ENCODE results near the gene CMIP.
A peak's percentile ranks its signal among the peaks of the same experiment; 100 is the strongest.

Gene CMIP

GRCh38 chr16:81526935-81527334 is 82.3 kb downstream of the CMIP start:
- H2AK5ac ChIP-seq (ENCODE audit: low read length, severe bottlenecking): no peak overlapping the region
- H3K9ac ChIP-seq (ENCODE audit: low read length): peak overlapping the region; percentile 76
- WGBS: 90% methylated on average over 8 of the region's 9 CpGs
- peak overlapping the region in 1 of 2 experiments; percentile 31 for H3K4me3 ChIP-seq (ENCODE audit: insufficient read depth in 1 of 2, low read depth in 1 of 2, low read length in 2 of 2)
- H4K8ac ChIP-seq (ENCODE audit: low read length): no peak overlapping the region
- H2BK15ac ChIP-seq (ENCODE audit: low read depth, poor library complexity, severe bottlenecking): no peak overlapping the region
- H3K27ac ChIP-seq (ENCODE audit: low read length, poor library complexity, severe bottlenecking): no peak overlapping the region
- no peak overlapping the region for H2BK120ac ChIP-seq (ENCODE audit: low read depth, low read length)
- H3K14ac ChIP-seq (ENCODE audit: low read length in 2 of 2): peak overlapping the region in 1 of 2 experiments; percentile 2
- peak overlapping the region in 1 of 2 experiments; percentile 56 for H3K18ac ChIP-seq (ENCODE audit: low read depth in 1 of 2, low read length in 2 of 2)
- no peaks in the 10 kb centered on the region for H3K27me3 ChIP-seq (ENCODE audit: control insufficient read depth in 1 of 2, insufficient read depth in 1 of 2, low read length in 2 of 2)
- H2AFZ ChIP-seq (ENCODE audit: low read depth, low read length): no peak overlapping the region
- H3K4me2 ChIP-seq (ENCODE audit: low read length, poor library complexity, severe bottlenecking): no peak overlapping the region
- H3K79me1 ChIP-seq (replicated peaks; ENCODE audit: low read length, poor library complexity, severe bottlenecking): peaks cover 49% of the 10 kb centered on the region
- H2BK5ac ChIP-seq (ENCODE audit: low read depth, low read length, poor library complexity, severe bottlenecking): no peak overlapping the region
- DNase-seq: no peak
- no peaks in the 10 kb centered on the region for H3K9me3 ChIP-seq (ENCODE audit: control insufficient read depth, low read length)
- H3K36me3 ChIP-seq (ENCODE audit: control insufficient read depth in 1 of 2, insufficient read depth in 2 of 2, low read depth in 1 of 2, low read length in 2 of 2): peaks cover 0 to 7% of the 10 kb centered on the region in 2 experiments
- peaks cover 12% of the 10 kb centered on the region for H3K4me1 ChIP-seq (ENCODE audit: control insufficient read depth, insufficient read depth, low read depth, low read length)
- H4K91ac ChIP-seq (ENCODE audit: low read length): no peak overlapping the region
- no peak overlapping the region for H3K4ac ChIP-seq (ENCODE audit: low read depth in 1 of 2, low read length in 2 of 2)
- no peak overlapping the region for H3K23ac ChIP-seq (ENCODE audit: low read length in 2 of 2)
- H2BK12ac ChIP-seq (ENCODE audit: low read length in 2 of 2): no peak overlapping the region

- Histone ChIP-seq H2AK5ac (ENCODE audit: low read length, severe bottlenecking) (no peak overlapping the region), H3K9me3 (ENCODE audit: control insufficient read depth, low read length) (no peaks in the 10 kb centered on the region), H3K27me3 (ENCODE audit: control insufficient read depth in 1 of 2, insufficient read depth in 1 of 2, low read length in 2 of 2) (no peaks in the 10 kb centered on the region), H4K91ac (ENCODE audit: low read length) (no peak overlapping the region), H4K8ac (ENCODE audit: low read length) (no peak overlapping the region), H2BK120ac (ENCODE audit: low read depth, low read length) (no peak overlapping the region), H2BK12ac (ENCODE audit: low read length in 2 of 2) (no peak overlapping the region), H3K79me1 (replicated peaks; ENCODE audit: low read length, poor library complexity, severe bottlenecking) (peaks cover 45% of the 10 kb centered on the region), H3K27ac (ENCODE audit: low read length, poor library complexity, severe bottlenecking) (no peak overlapping the region), H3K14ac (ENCODE audit: low read length in 2 of 2) (no peak overlapping the region), H3K9ac (ENCODE audit: low read length) (peak overlapping the region; percentile 76), H2BK15ac (ENCODE audit: low read depth, poor library complexity, severe bottlenecking) (no peak overlapping the region), H3K4me1 (ENCODE audit: control insufficient read depth, insufficient read depth, low read depth, low read length) (peaks cover 18% of the 10 kb centered on the region), H2BK5ac (ENCODE audit: low read depth, low read length, poor library complexity, severe bottlenecking) (no peak overlapping the region), H3K23ac (ENCODE audit: low read length in 2 of 2) (no peak overlapping the region), H3K4ac (ENCODE audit: low read depth in 1 of 2, low read length in 2 of 2) (no peak overlapping the region), H2AFZ (ENCODE audit: low read depth, low read length) (no peak overlapping the region), H3K4me2 (ENCODE audit: low read length, poor library complexity, severe bottlenecking) (no peak overlapping the region), H3K4me3 (ENCODE audit: insufficient read depth in 1 of 2, low read depth in 1 of 2, low read length in 2 of 2) (no peak overlapping the region), H3K18ac (ENCODE audit: low read depth in 1 of 2, low read length in 2 of 2) (no peak overlapping the region), H3K36me3 (ENCODE audit: control insufficient read depth in 1 of 2, insufficient read depth in 2 of 2, low read depth in 1 of 2, low read length in 2 of 2) (peaks cover 0 to 7% of the 10 kb centered on the region in 2 experiments)
- 94% methylated on average over 5 of the region's 7 CpGs for WGBS
- DNase-seq: no peak
Observed at GRCh38 chr16:81527477-81528178, 83.0 kb downstream of the CMIP start.

GRCh38 chr16:81528256-81528655 is 83.6 kb downstream of the CMIP start:
- peaks cover 0 to 5% of the 10 kb centered on the region in 2 experiments for H3K36me3 ChIP-seq (ENCODE audit: control insufficient read depth in 1 of 2, insufficient read depth in 2 of 2, low read depth in 1 of 2, low read length in 2 of 2)
- DNase-seq: no peak
- no peaks in the 10 kb centered on the region for H3K9me3 ChIP-seq (ENCODE audit: control insufficient read depth, low read length)
- H3K4ac ChIP-seq (ENCODE audit: low read depth in 1 of 2, low read length in 2 of 2): no peak overlapping the region
- peaks cover 43% of the 10 kb centered on the region for H3K79me1 ChIP-seq (replicated peaks; ENCODE audit: low read length, poor library complexity, severe bottlenecking)
- H2AFZ ChIP-seq (ENCODE audit: low read depth, low read length): no peak overlapping the region
- H3K4me1 ChIP-seq (ENCODE audit: control insufficient read depth, insufficient read depth, low read depth, low read length): peaks cover 21% of the 10 kb centered on the region
- H3K14ac ChIP-seq (ENCODE audit: low read length in 2 of 2): no peak overlapping the region
- no peak overlapping the region for H4K8ac ChIP-seq (ENCODE audit: low read length)
- no peak overlapping the region for H2AK5ac ChIP-seq (ENCODE audit: low read length, severe bottlenecking)
- H3K27ac ChIP-seq (ENCODE audit: low read length, poor library complexity, severe bottlenecking): no peak overlapping the region
- no peak overlapping the region for H4K91ac ChIP-seq (ENCODE audit: low read length)
- no peak overlapping the region for H2BK15ac ChIP-seq (ENCODE audit: low read depth, poor library complexity, severe bottlenecking)
- H3K27me3 ChIP-seq (ENCODE audit: control insufficient read depth in 1 of 2, insufficient read depth in 1 of 2, low read length in 2 of 2): no peaks in the 10 kb centered on the region
- H3K9ac ChIP-seq (ENCODE audit: low read length): no peak overlapping the region
- no peak overlapping the region for H3K18ac ChIP-seq (ENCODE audit: low read depth in 1 of 2, low read length in 2 of 2)
- no peak overlapping the region for H2BK120ac ChIP-seq (ENCODE audit: low read depth, low read length)
- 98% methylated on average over 2 of the region's 2 CpGs for WGBS
- no peak overlapping the region for H3K4me2 ChIP-seq (ENCODE audit: low read length, poor library complexity, severe bottlenecking)
- no peak overlapping the region for H2BK12ac ChIP-seq (ENCODE audit: low read length in 2 of 2)
- no peak overlapping the region for H2BK5ac ChIP-seq (ENCODE audit: low read depth, low read length, poor library complexity, severe bottlenecking)
- H3K23ac ChIP-seq (ENCODE audit: low read length in 2 of 2): no peak overlapping the region
- H3K4me3 ChIP-seq (ENCODE audit: insufficient read depth in 1 of 2, low read depth in 1 of 2, low read length in 2 of 2): no peak overlapping the region

- WGBS: 96% methylated on average over 16 of the region's 16 CpGs
- DNase-seq: no peak
- Histone ChIP-seq H2AFZ (ENCODE audit: low read depth, low read length) (no peak overlapping the region), H3K4me1 (ENCODE audit: control insufficient read depth, insufficient read depth, low read depth, low read length) (peaks cover 23% of the 10 kb centered on the region), H3K9me3 (ENCODE audit: control insufficient read depth, low read length) (no peaks in the 10 kb centered on the region), H2AK5ac (ENCODE audit: low read length, severe bottlenecking) (no peak overlapping the region), H4K91ac (ENCODE audit: low read length) (no peak overlapping the region), H2BK5ac (ENCODE audit: low read depth, low read length, poor library complexity, severe bottlenecking) (no peak overlapping the region), H3K4me3 (ENCODE audit: insufficient read depth in 1 of 2, low read depth in 1 of 2, low read length in 2 of 2) (no peak overlapping the region), H3K14ac (ENCODE audit: low read length in 2 of 2) (no peak overlapping the region), H3K27me3 (ENCODE audit: control insufficient read depth in 1 of 2, insufficient read depth in 1 of 2, low read length in 2 of 2) (no peaks in the 10 kb centered on the region), H3K79me1 (replicated peaks; ENCODE audit: low read length, poor library complexity, severe bottlenecking) (peaks cover 34% of the 10 kb centered on the region), H3K4ac (ENCODE audit: low read depth in 1 of 2, low read length in 2 of 2) (no peak overlapping the region), H2BK12ac (ENCODE audit: low read length in 2 of 2) (no peak overlapping the region), H3K27ac (ENCODE audit: low read length, poor library complexity, severe bottlenecking) (no peak overlapping the region), H2BK120ac (ENCODE audit: low read depth, low read length) (no peak overlapping the region), H3K9ac (ENCODE audit: low read length) (no peak overlapping the region), H4K8ac (ENCODE audit: low read length) (no peak overlapping the region), H2BK15ac (ENCODE audit: low read depth, poor library complexity, severe bottlenecking) (no peak overlapping the region), H3K36me3 (ENCODE audit: control insufficient read depth in 1 of 2, insufficient read depth in 2 of 2, low read depth in 1 of 2, low read length in 2 of 2) (peaks cover 0 to 3% of the 10 kb centered on the region in 2 experiments), H3K18ac (ENCODE audit: low read depth in 1 of 2, low read length in 2 of 2) (no peak overlapping the region), H3K23ac (ENCODE audit: low read length in 2 of 2) (no peak overlapping the region), H3K4me2 (ENCODE audit: low read length, poor library complexity, severe bottlenecking) (no peak overlapping the region)
Observed at GRCh38 chr16:81530296-81530721, 85.7 kb downstream of the CMIP start.
